Anterior cingulate cortex (tissue), 58 donors: ENCODE data around the gene MMP20.

Source experiments
- DNase-seq, 58 donors: peaks; one replicate each; lab custom pipeline; 2025; lab: John Stamatoyannopoulos, UW

MMP20 gene

GRCh38 chr11:102596578-102596977 lies 28.6 kb downstream of the MMP20 start:
- no peak for DNase-seq

- no peak for DNase-seq
These were observed 32.2 kb downstream of the MMP20 start for GRCh38 chr11:102592634-102593581.

DNA sequence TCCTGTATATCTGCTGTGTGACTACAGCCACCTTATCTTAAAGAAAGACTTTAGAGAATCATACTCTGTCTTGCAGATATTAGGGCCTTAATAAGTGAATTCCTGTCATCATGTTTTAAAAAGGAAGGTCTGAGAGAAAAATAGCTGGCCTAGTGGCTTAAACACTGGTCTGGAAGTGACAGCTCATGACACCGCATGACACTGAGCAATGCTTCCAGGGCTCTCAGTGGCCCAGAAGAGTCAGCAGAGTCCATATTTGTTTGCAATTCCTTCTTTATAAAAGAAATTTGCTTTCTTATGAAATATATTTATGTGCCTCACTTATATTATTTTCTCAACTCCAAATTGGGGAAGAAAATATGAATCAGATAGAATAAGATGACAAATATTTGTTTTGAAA lies 33.0 kb downstream of the MMP20 start:
- no peak for DNase-seq

DNA sequence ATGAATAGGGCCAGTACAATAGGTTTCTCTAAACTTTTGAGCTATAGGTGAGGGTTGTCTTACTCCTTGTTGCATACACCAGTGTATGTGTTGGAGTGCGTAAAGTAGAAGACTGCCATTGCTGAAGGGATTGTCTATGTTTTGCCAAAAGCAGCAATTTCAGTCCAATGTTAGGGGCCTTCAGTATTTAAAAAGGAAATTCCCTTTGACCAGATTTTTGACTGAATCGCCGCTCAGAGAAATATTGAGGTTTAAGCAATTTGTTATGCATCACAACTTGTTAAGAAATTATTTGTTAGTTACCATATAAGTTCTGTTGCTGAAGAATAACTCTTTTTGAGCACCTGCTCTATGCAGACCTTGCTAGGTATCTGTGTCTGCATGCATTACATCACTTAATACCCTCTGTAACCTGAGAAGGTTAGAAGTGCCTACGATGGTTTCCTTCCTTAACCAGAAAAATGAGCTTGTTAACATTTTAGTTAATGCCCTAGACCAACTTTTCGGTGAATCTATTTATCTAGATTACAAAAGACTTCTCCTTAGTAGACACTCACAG lies 33.9 kb downstream of the MMP20 start:
- no peak for DNase-seq

DNA sequence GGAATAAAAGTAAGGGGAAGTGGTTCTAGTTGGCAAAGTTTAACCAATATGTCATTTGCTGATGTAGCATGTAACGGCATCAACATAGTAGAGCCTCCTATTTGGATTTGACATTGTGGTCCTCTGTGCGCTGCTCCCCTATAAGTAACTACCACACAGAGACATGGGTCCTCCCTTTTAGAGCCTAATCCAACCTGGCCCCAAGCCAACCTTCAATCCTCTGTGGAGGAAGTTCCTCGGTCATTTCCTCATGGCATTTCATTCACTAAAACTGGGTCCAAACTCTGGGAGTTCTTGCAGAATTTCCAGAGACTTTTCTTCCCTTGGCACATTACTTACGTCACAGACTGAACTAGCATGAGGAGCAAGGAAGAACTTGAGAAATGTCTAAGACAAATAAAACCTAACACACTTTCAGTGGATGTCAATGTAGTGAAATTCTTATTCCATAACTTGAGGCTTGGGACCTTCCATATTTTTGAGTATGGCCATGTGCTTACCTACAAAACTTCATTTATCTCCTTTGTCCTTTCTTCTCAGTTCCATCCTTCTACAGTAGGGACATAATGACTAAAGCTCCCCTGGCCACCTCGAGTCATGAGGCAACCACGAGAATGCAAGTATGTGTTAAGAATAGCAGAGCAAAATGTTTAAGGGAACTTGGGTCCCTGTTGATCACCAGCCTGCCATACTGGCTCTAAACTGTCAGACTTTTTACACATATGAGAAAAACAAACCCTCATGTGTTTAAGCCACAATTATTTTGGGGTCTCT lies 34.7 kb downstream of the MMP20 start:
- no peak for DNase-seq

- no peak for DNase-seq
These were observed 36.1 kb downstream of the MMP20 start for GRCh38 chr11:102589047-102589459.

DNA sequence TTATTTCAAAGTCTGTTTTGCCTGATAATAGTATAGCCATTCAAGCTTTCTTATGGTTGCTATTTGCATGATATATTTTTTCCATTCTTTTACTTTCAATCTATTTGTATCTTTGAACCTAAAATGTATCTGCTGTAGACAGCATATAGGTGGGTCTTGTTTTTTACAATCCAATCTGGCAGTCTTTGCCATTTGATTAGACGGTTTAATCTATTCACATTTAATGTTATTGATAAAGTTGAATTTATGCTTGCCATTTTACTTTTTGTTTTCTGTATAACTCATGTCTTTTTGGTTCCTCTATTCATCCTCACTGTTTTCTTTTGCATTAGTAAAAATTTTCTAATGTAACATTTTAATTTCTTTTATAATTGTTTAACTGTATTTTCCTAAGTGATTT lies 37.4 kb downstream of the MMP20 start:
- no peak for DNase-seq

DNA sequence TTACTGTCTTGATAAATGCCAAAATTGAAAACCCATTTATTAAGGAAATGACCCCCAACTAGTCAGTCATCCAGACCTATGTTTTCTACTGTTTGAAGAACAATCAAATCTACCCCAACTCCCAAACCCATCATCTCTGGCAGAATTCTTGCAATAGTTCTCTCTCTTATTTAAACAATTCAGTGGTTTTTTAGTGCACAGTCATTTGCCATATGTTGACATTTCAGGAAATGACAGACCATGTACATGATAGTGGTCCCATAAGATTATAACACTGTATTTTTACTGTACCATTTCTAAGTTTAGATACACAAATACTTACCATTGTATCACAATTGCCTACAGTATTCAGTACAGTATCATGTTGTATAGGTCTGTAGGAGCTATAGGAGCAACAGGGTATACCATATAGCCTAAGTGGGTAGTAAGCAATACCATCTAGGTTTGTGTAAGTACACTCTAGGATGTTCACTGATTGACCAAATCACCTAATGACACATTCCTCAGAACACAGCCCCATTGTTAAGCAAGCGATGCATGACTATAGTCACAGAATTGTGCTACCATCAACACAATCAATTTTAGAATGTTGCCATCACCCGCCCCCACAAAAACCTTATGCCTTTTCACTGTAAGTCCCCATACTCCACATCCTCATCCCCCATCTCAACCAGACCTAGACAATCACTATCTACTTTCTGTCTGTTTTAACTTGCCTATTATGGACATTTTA lies 41.8 kb downstream of the MMP20 start:
- DNase-seq = no peak

DNA sequence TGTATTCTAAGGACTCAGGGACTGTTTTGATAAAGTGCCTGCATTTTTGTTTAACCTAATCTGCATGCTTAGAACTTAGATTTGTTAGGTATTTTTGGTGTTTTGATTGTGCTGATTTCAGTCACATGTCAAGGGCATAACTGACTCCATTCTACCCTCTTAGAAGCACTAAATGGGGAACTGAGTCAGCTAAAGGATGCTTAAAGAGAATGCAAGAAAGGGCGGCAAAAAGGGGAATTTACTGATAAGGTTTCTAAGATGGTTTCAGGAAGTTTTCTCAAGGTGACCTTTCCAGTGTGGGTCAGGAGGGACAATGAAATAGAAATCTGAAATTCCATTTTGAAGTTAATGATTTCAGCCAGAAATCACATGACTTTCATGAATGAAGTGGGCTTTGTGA lies 43.0 kb downstream of the MMP20 start:
- DNase-seq = no peak

DNA sequence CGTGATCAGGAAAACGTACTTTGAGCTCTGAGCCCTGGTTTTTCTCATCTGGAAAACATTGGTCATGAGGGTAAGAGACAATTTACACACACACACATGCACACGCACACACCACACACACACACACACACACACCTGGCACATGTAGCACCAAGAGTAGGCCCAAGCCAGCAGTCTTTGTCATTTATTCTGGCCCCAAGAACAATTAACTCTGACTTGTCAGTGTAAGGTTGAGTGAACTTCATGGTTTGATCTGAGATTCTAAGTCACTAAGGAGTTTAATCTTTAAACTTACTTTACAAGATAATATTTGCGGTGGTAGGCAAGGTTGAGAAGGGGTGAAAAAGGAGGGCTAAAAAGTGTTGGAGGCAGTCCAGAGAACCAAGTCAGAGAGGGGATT lies 44.1 kb downstream of the MMP20 start:
- no peak for DNase-seq

- DNase-seq = no peak
These were observed 44.8 kb downstream of the MMP20 start for GRCh38 chr11:102580185-102580951.

GRCh38 chr11:102577723-102578122 lies 47.4 kb downstream of the MMP20 start:
- DNase-seq = no peak

GRCh38 chr11:102577182-102577581 lies 48.0 kb downstream of the MMP20 start:
- no peak for DNase-seq

GRCh38 chr11:102576350-102576749 lies 48.8 kb downstream of the MMP20 start:
- DNase-seq = no peak

- DNase-seq = no peak
These were observed 50.1 kb downstream of the MMP20 start for GRCh38 chr11:102575012-102575411.

DNA sequence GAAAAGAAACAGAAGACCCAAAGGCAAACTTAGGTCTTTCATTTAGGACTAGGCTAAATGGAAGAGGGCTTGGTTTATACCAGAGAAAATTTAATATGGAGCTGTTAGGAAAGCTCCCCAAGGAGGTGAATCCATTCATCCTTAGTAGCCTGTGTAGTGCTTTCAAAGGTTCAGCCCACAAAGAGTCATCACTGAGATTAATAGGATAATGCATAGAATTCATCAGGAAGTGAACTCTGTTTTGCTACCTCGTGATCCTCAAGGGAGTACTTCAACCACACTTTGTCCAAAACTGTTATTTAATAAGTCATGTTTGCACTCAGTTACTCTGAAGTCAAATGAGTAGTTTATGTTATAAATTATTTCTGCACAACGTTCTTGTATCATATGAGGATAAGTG lies 51.3 kb downstream of the MMP20 start:
- no peak for DNase-seq

DNA sequence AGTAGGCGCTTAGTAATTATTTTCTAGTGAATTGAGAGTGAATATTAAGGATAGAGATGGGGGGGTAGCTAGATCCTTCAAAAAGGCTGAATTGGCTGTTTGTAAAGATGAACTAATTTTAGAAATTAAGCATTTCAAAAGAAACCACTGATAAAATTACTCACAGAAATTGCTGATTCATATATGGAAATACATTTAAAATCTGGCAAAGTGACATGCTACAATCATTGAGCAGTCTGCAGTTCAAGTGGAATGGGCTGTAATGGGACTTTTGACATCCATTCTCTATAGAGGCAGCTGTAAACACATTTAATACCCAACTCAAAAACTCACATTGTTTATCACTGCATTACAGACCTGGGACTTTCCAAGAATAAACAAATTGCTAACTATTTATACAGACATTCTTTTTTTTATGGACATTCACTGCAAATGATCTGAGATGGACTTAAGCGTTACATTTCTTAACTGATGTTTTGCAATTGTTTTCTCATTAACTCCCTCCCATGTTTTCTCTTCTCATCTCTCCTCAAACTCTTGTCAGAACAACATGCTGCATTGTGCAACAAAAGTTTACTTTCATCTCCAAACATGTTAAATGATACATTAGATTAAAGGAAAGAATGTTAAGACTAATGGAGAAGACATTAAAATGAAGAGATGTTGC lies 52.4 kb downstream of the MMP20 start:
- DNase-seq = no peak

DNA sequence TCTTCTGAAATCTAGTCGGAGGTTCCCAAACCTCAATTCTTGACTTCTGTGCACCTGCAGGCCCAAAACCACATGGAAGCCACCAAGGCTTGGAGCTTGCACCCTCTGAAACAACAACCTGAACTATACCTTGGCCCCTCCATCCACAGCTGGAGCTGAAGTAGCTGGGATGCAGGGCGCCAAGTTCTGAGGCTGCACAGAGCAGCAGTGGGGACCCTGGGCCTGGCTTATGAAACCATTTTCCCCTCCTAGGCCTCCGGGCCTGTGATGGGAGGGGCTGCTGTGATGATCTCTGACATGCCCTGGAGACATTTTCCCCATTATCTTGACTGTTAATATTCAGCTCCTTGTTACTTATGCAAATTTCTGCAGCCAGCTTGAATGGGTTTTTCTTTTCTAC lies 56.3 kb downstream of the MMP20 start:
- no peak for DNase-seq

GRCh38 chr11:102566112-102566511 lies 59.0 kb downstream of the MMP20 start:
- DNase-seq = no peak
